HG03025 (cell line): Measurements from ENCODE around the gene PLEKHN1.
"Not testable (repeated sequence)": the region's sequence is repeated elsewhere in the genome, so short reads cannot be mapped to it uniquely, and the experiment has no call there.

ENCODE experiments used
- ATAC-seq: cut with Tn5 transposase; IDR thresholded peaks from one replicate; pipeline ENCODE4 v1.9.1; 2021; ENCODE audit warnings: mild to moderate bottlenecking, moderate library complexity; ENCODE audit not compliant: unreplicated experiment, low FRiP score

The PLEKHN1 gene

GRCh38 chr1:1003618-1004419 lies 37.5 kb downstream of the PLEKHN1 start:
- ATAC-seq: no peak

- no peak for ATAC-seq
These were observed 38.1 kb downstream of the PLEKHN1 start for GRCh38 chr1:1004420-1004779.

GRCh38 chr1:1004780-1005697 lies 38.8 kb downstream of the PLEKHN1 start:
- ATAC-seq: no peak

- no peak for ATAC-seq
These were observed 39.6 kb downstream of the PLEKHN1 start for GRCh38 chr1:1005774-1006304.

- ATAC-seq: no peak
These were observed 40.2 kb downstream of the PLEKHN1 start for GRCh38 chr1:1006305-1007159.

- not testable (repeated sequence) for ATAC-seq
These were observed 43.8 kb downstream of the PLEKHN1 start for GRCh38 chr1:1010131-1010530.

- no peak for ATAC-seq
These were observed 45.2 kb downstream of the PLEKHN1 start for GRCh38 chr1:1011396-1011949.

GRCh38 chr1:1012736-1013104 lies 46.4 kb downstream of the PLEKHN1 start:
- not testable (repeated sequence) for ATAC-seq

GRCh38 chr1:1013105-1013921 lies 47.0 kb downstream of the PLEKHN1 start, which contains the start of gene ISG15:
TSS of gene ISG15 (plus strand) at chr1:1013497. CDS start at chr1:1013574, 77 bp downstream.
- ATAC-seq: peak; percentile 85

- no peak for ATAC-seq
These were observed 47.8 kb downstream of the PLEKHN1 start for GRCh38 chr1:1013922-1014648.

- no peak for ATAC-seq
These were observed 48.8 kb downstream of the PLEKHN1 start for GRCh38 chr1:1014799-1015681.

GRCh38 chr1:1017397-1018320 lies 51.4 kb downstream of the PLEKHN1 start:
- ATAC-seq: not testable (repeated sequence)

- ATAC-seq: not testable (repeated sequence)
These were observed 52.0 kb downstream of the PLEKHN1 start for GRCh38 chr1:1018321-1018685.

GRCh38 chr1:1019122-1019999 lies 53.1 kb downstream of the PLEKHN1 start:
- peak; percentile 65 for ATAC-seq

- ATAC-seq: peak; percentile 28
These were observed 53.7 kb downstream of the PLEKHN1 start, which contains the start of gene AGRN for GRCh38 chr1:1020000-1020404. TSS of gene AGRN (plus strand) at chr1:1020120. CDS start at chr1:1020173, 53 bp downstream.
